Thyroid gland (tissue), 4 donors: ENCODE data around the gene CDH6. TPM values are rescaled to one million over a fixed set of nuclear protein-coding genes. Genes with fewer than 3 reads are reported as not detected.

Experiments
- DNase-seq, 2 donors: peaks; one replicate each; pipeline ENCODE4 v3.0.0-alpha.2; 2019
- H3K27ac ChIP-seq, 3 donors: fragments of 200-600 bp; sonication (generic); 1 replicate in 2 of 3; 2 replicates in 1 of 3; pipeline ENCODE4 v1.5.1; 2016 to 2019; ENCODE audit warnings: mild to moderate bottlenecking in 1 of 3, moderate library complexity in 1 of 3
- H3K27me3 ChIP-seq: fragments of 200-600 bp; sonication (generic); one replicate; pipeline ENCODE4 v1.5.1; 2019
- H3K36me3 ChIP-seq, 2 donors: fragments of 200-600 bp; sonication (generic); one replicate each; pipeline ENCODE4 v1.5.1; 2016 to 2019
- H3K4me1 ChIP-seq, 2 donors: fragments of 200-600 bp; sonication (generic); one replicate each; pipeline ENCODE4 v1.5.1; 2017 to 2019
- H3K4me3 ChIP-seq, 3 donors: fragments of 200-600 bp; sonication (generic); replicated peaks in 1 of 3; 1 replicate in 2 of 3; 2 replicates in 1 of 3; pipeline ENCODE4 v1.5.1; 2016; ENCODE audit warnings: mild to moderate bottlenecking in 1 of 3
- H3K9me3 ChIP-seq: fragments of 200-600 bp; sonication (generic); one replicate; pipeline ENCODE4 v1.5.1; 2017
- CTCF ChIP-seq, 6 experiments: fragments of 200-600 bp in 3 of 6; fragments of 450-650 bp in 3 of 6; sonication (generic) in 3 of 6; IDR thresholded peaks; one replicate each; pipeline ENCODE4 v1.5.1; 2016 to 2019; ENCODE audit warnings: antibody characterized with exemption in 6 of 6, mild to moderate bottlenecking in 2 of 6, inconsistent platforms in 1 of 6, moderate library complexity in 1 of 6
- POLR2A ChIP-seq, 2 donors: fragments of 450-650 bp; IDR thresholded peaks; one replicate each; pipeline ENCODE4 v1.6.1; 2017; ENCODE audit warnings: antibody characterized with exemption in 2 of 2, mild to moderate bottlenecking in 2 of 2, moderate library complexity in 1 of 2
- WGBS, 2 donors: methylation state at CpG; one replicate each; pipeline ENCODE4 v1.1.5; 2017; 5-methylcytosine and 5-hydroxymethylcytosine counted together
- intact Hi-C: fragments of 100-400 bp; cut with DNase I; formaldehyde crosslinking; loops from one replicate; pipeline ENCODE4 v1.15.1; 2023
- total RNA-seq, 4 donors: library from RNA; depleted of rRNA; stranded (reverse); fragments of >200 nt; gene quantifications; one replicate each; pipeline ENCODE4 v1.2.3, GENCODE V29; 2016

The CDH6 gene
- total RNA-seq, 4 donors from 2014 or later = 1.0 to 3.0 (median 2.2) TPM

DNA sequence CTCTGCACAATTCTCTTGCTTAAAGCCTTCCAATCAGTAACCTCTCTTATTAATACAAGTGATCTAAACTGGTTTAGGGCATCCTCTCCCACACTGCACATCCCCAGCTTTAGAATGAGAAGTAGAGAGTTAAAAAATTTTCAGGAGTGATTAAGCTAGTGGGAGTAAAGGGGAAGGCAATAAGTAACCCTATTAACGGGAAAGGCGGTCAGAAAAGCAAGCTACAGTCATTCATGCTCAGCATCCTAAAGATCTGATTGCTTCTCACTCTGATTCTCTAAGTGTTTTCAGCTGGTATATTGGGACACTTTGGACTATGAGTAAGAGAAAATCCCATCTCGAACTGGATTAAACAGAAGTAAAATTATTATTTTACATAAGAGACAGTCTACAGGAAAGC lies 15.8 kb downstream of the CDH6 start:
- H3K4me1 ChIP-seq = peaks cover 0 to 11% of the 10 kb centered on the region in 2 donors
- H3K9me3 ChIP-seq = no peaks in the 10 kb centered on the region
- WGBS, 2 donors = 75 to 77% methylated on average over 3 of the region's 3 CpGs
- H3K36me3 ChIP-seq = no peaks in the 10 kb centered on the region
- TF ChIP-seq CTCF (IDR thresholded peaks at IDR 0.05) (no peak), POLR2A (IDR thresholded peaks at IDR 0.05) (no peak)
- no peak for DNase-seq
- H3K27me3 ChIP-seq = no peaks in the 10 kb centered on the region
- H3K4me3 ChIP-seq = no peak overlapping the region
- H3K27ac ChIP-seq = no peak overlapping the region
- intact Hi-C loops = no loop called here

GRCh38 chr5:31211098-31211497 lies 17.6 kb downstream of the CDH6 start:
- intact Hi-C loops = no loop called here
- H3K27me3 ChIP-seq = no peaks in the 10 kb centered on the region
- no peaks in the 10 kb centered on the region for H3K36me3 ChIP-seq
- no peaks in the 10 kb centered on the region for H3K9me3 ChIP-seq
- no peak overlapping the region for H3K27ac ChIP-seq
- peaks cover 0 to 11% of the 10 kb centered on the region in 2 donors for H3K4me1 ChIP-seq
- TF ChIP-seq POLR2A (IDR thresholded peaks at IDR 0.05) = no peak
- TF ChIP-seq CTCF (IDR thresholded peaks at IDR 0.05) = no peak
- H3K4me3 ChIP-seq = no peak overlapping the region
- no peak for DNase-seq

- WGBS, 2 donors = 54 to 61% methylated on average over 4 of the region's 4 CpGs
These were observed 19.8 kb downstream of the CDH6 start for GRCh38 chr5:31213257-31213656.

DNA sequence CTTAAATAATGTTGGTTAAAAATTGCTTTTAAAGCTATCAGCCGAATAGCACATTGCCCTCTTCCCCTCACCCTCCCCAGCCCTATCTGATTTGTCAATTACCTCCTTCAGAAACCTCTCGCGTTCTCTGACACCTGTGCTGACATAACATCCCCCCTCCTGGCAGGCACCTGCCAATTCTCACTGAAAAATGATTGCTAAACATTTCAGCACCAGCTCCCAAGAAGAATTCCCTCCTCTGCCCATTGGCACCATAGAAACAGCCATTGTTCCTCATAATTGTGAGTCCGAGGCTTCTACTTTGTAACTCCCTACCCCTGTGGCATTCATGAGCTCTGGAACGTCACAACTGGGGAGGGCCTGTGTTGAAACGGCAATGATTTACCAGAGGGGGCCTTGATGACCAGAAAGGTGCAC lies 20.2 kb downstream of the CDH6 start:
- WGBS, 2 donors = 20 to 22% methylated on average over 6 of the region's 6 CpGs
- TF ChIP-seq CTCF (IDR thresholded peaks at IDR 0.05) = no peak
- TF ChIP-seq POLR2A (IDR thresholded peaks at IDR 0.05) = no peak
- H3K36me3 ChIP-seq = no peaks in the 10 kb centered on the region
- H3K27ac ChIP-seq = no peak overlapping the region
- H3K4me3 ChIP-seq = no peak overlapping the region
- H3K9me3 ChIP-seq = no peaks in the 10 kb centered on the region
- intact Hi-C loops = no loop called here
- peak; percentile 5 to 14 for DNase-seq
- peaks cover 0 to 11% of the 10 kb centered on the region in 2 donors for H3K4me1 ChIP-seq
- H3K27me3 ChIP-seq = no peaks in the 10 kb centered on the region

More at GRCh38 chr5:31213257-31213656, 19.8 kb downstream of the CDH6 start:
- Histone ChIP-seq H3K9me3 (no peaks in the 10 kb centered on the region), H3K4me1 (peaks cover 0 to 11% of the 10 kb centered on the region in 2 donors), H3K27ac (no peak overlapping the region), H3K36me3 (no peaks in the 10 kb centered on the region), H3K27me3 (no peaks in the 10 kb centered on the region), H3K4me3 (no peak overlapping the region)
- intact Hi-C loops = no loop called here
- DNase-seq = no peak
- no peak for TF ChIP-seq CTCF (IDR thresholded peaks at IDR 0.05)
- TF ChIP-seq POLR2A (IDR thresholded peaks at IDR 0.05) = no peak

- no peak for TF ChIP-seq CTCF (IDR thresholded peaks at IDR 0.05)
- H3K9me3 ChIP-seq = no peaks in the 10 kb centered on the region
- DNase-seq = no peak
- no peak overlapping the region for H3K27ac ChIP-seq
- no peaks in the 10 kb centered on the region for H3K36me3 ChIP-seq
- H3K27me3 ChIP-seq = no peaks in the 10 kb centered on the region
- H3K4me1 ChIP-seq = peaks cover 0 to 11% of the 10 kb centered on the region in 2 donors
- 66 to 69% methylated on average over 3 of the region's 3 CpGs for WGBS, 2 donors
- intact Hi-C loops = no loop called here
- no peak overlapping the region for H3K4me3 ChIP-seq
These were observed 20.7 kb downstream of the CDH6 start for GRCh38 chr5:31214229-31214628.
